Endothelial cell of umbilical vein (primary cell): ENCODE measurements around the gene AVPR2. TPM values are rescaled to one million over a fixed set of nuclear protein-coding genes. Genes with fewer than 3 reads are reported as not detected.

Source experiments
- BruUV-seq: library from RNA; stranded (reverse); fragments of 400-500 nt; replicated peaks from 2 replicates; lab custom pipeline; 2021; lab: Mats Ljungman, UMichigan
- CTCF ChIA-PET: fragments of 300-600, 350-600 bp; sonication (Branson Sonifier 250); formaldehyde crosslinking; loops from one replicate; lab custom pipeline; 2021; ENCODE audit warnings: antibody characterized with exemption, inconsistent platforms; lab: Charles Lee
- POLR2A ChIA-PET: fragments of 300-600, 350-600 bp; sonication (Branson Sonifier 250); formaldehyde crosslinking; loops from one replicate; lab custom pipeline; 2021; ENCODE audit warnings: antibody characterized with exemption, inconsistent platforms; lab: Charles Lee
- DNase-seq: peaks from one replicate; pipeline ENCODE4 v3.0.0-alpha.2; 2011; ENCODE audit warnings: low read depth, low spot score
- FAIRE-seq: peaks from 2 replicates; lab custom pipeline; 2011; peaks lifted over from hg19 to GRCh38; lab: Jason Lieb, UNC
- H2AFZ ChIP-seq: 2 replicates; pipeline ENCODE4 v1.6.0; 2012; ENCODE audit warnings: low read depth, low read length, control low read depth, inconsistent platforms
- H3K27ac ChIP-seq: 2 replicates; pipeline ENCODE4 v1.5.1; 2011; ENCODE audit warnings: low read depth, mild to moderate bottlenecking, control low read depth, low read length, moderate library complexity; ENCODE audit not compliant: insufficient read depth
- H3K27me3 ChIP-seq, 2 experiments: 2 replicates each; pipeline versions ENCODE4 v1.6.0 to v1.6.1; 2011; ENCODE audit warnings: low read length in 2 of 2, mixed read lengths in 1 of 2; ENCODE audit not compliant: control insufficient read depth in 2 of 2, insufficient read depth in 2 of 2
- H3K36me3 ChIP-seq, 2 experiments: 2 replicates in 1 of 2; 3 replicates in 1 of 2; pipeline ENCODE4 v1.5.1; 2011; ENCODE audit warnings: low read length in 2 of 2, mild to moderate bottlenecking in 1 of 2, moderate library complexity in 1 of 2; ENCODE audit not compliant: control insufficient read depth in 2 of 2, insufficient read depth in 2 of 2; ENCODE audit errors: extremely low read depth in 1 of 2
- H3K4me1 ChIP-seq: 3 replicates; pipeline ENCODE4 v1.5.1; 2011; ENCODE audit warnings: mild to moderate bottlenecking, low read length; ENCODE audit not compliant: control insufficient read depth, insufficient read depth; ENCODE audit errors: extremely low read depth
- H3K4me2 ChIP-seq: 2 replicates; pipeline ENCODE4 v1.6.1; 2011; ENCODE audit warnings: low read length, control low read depth, mixed read lengths; ENCODE audit not compliant: insufficient read depth
- H3K4me3 ChIP-seq, 3 experiments: fragments of 200-600 bp in 1 of 3; sonication (generic), shearing (Covaris generic) in 1 of 3; replicated peaks in 1 of 3; 2 replicates each; pipeline ENCODE4 v1.5.1; 2011 to 2016; ENCODE audit warnings: control low read depth in 3 of 3, low read length in 3 of 3, mild to moderate bottlenecking in 2 of 3, inconsistent platforms in 1 of 3, low read depth in 1 of 3, moderate library complexity in 1 of 3; ENCODE audit not compliant: insufficient read depth in 1 of 3
- H3K79me2 ChIP-seq: 2 replicates; pipeline ENCODE4 v1.6.0; 2012; ENCODE audit warnings: low read length, inconsistent platforms; ENCODE audit not compliant: control insufficient read depth, insufficient read depth
- H3K9ac ChIP-seq: replicated peaks from 2 replicates; pipeline ENCODE3; 2011; ENCODE audit warnings: low read length, control low read depth; ENCODE audit not compliant: insufficient read depth; ENCODE audit errors: extremely low read depth
- H3K9me1 ChIP-seq: replicated peaks from 3 replicates; pipeline ENCODE4 v1.6.0; 2011; ENCODE audit warnings: mild to moderate bottlenecking, low read length; ENCODE audit not compliant: control insufficient read depth, insufficient read depth; ENCODE audit errors: extremely low read depth
- H3K9me3 ChIP-seq: replicated peaks from 2 replicates; pipeline ENCODE4 v1.5.1; 2012; ENCODE audit warnings: low read length, inconsistent platforms; ENCODE audit not compliant: control insufficient read depth, insufficient read depth
- H4K20me1 ChIP-seq: replicated peaks from 2 replicates; pipeline ENCODE3; 2011; ENCODE audit warnings: mild to moderate bottlenecking, low read length; ENCODE audit not compliant: control insufficient read depth, insufficient read depth; ENCODE audit errors: extremely low read depth
- EZH2 ChIP-seq: IDR thresholded peaks from 2 replicates; pipeline ENCODE4 v1.6.1; 2012; ENCODE audit warnings: borderline replicate concordance, low read depth, mild to moderate bottlenecking, moderate library complexity, low read length, inconsistent platforms; ENCODE audit not compliant: severe bottlenecking
- FOS ChIP-seq: IDR thresholded peaks from 2 replicates; pipeline ENCODE4 v1.6.1; 2011; ENCODE audit warnings: mild to moderate bottlenecking, low read length, moderate library complexity, borderline replicate concordance; ENCODE audit not compliant: insufficient read depth
- GATA2 ChIP-seq: IDR thresholded peaks from 2 replicates; pipeline ENCODE4 v1.7.0; 2011; ENCODE audit warnings: low read depth, mild to moderate bottlenecking, moderate library complexity, mixed read lengths, low read length; ENCODE audit not compliant: insufficient read length, insufficient read depth
- JUN ChIP-seq: IDR thresholded peaks from 2 replicates; pipeline ENCODE4 v1.6.1; 2011; ENCODE audit warnings: borderline replicate concordance, low read depth; ENCODE audit not compliant: insufficient read length, insufficient read depth
- POLR2AphosphoS5 ChIP-seq: IDR thresholded peaks from 2 replicates; pipeline ENCODE4 v1.6.1; 2012; ENCODE audit warnings: low read depth, mild to moderate bottlenecking, control low read depth, low read length, moderate library complexity; ENCODE audit not compliant: insufficient read depth
- dilution Hi-C: fragments of 300-500 bp; cut with MboI; formaldehyde crosslinking; loops from one replicate; pipeline ENCODE4 v1.15.0; 2019; ENCODE audit warnings: low sequenced_read_pairs; ENCODE audit not compliant: extremely low pct_ligation_motif_present
- intact Hi-C: fragments of 100-400 bp; cut with micrococcal nuclease; formaldehyde crosslinking; loops from one replicate; pipeline ENCODE4 v1.10.0; 2022
- polyA plus RNA-seq, 4 experiments: library from polyadenylated mRNA; depleted of rRNA in 3 of 4; stranded (reverse) in 3 of 4; unstranded in 1 of 4; fragments of >200 nt; gene quantifications; 2 replicates each; pipeline versions ENCODE4 v1.2.1 to v1.2.3, GENCODE V29; 2011 to 2012; ENCODE audit warnings: missing spikeins in 1 of 4
- total RNA-seq: library from RNA; stranded (reverse); gene quantifications from 2 replicates; pipeline ENCODE4 v1.2.3, GENCODE V29; 2021
- TF ChIP-seq, protein P1 (sequence below): IDR thresholded peaks from 2 replicates; pipeline ENCODE4 v1.6.1; 2011; ENCODE audit not compliant: insufficient read depth, insufficient read length
- TF ChIP-seq, protein P2 (sequence below), 2 donors: IDR thresholded peaks; 1 replicate in 1 of 2; 2 replicates in 1 of 2; pipeline ENCODE4 v1.5.1; 2011; ENCODE audit warnings: low read length in 2 of 2, mild to moderate bottlenecking in 2 of 2, moderate library complexity in 2 of 2, control low read depth in 1 of 2, inconsistent platforms in 1 of 2, low read depth in 1 of 2; ENCODE audit not compliant: insufficient read depth in 1 of 2; ENCODE audit errors: extremely low read depth in 1 of 2

AVPR2 gene
- total and polyA plus RNA-seq, 2 donors (not counting 3 experiments of a cell fraction or from before 2014, with no cell fraction given): not detected

DNA sequence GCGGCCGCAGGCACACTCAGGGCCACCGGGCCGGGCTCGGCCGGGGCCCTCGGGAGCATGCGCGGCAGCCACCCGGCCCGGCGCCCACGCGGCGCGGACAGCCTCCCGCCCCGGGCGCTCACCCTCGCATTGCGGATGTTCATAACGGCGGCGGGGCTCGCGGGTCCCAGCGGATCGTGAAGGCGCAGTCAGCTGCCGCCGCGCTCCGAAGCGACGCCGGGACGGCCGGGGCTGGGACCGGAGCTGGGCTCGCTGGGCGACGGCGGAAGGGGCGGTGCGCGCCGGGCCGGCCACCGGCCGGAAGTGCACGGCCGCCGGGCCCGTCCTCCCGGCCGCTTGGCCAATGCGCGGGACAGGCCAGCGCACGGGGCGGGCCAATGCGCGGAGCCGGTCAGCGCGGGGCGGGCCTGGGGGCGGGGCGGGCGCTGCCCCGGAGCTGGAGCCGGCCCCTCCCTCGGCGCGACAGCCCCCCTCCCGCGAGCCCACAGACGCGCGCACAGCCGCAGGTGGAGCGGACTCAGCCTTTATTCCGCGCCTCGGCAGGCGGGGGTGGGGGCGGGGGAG lies 30.4 kb downstream of the AVPR2 start, which contains the start of gene NAA10:
Gene NAA10 (minus strand): TSS at position 276 of the 564 bp plus-strand sequence. CDS start 133 bp downstream, at position 143.
- Histone ChIP-seq H3K4me1 (peaks cover 3% of the 10 kb centered on the region), H4K20me1 (no peaks in the 10 kb centered on the region), H3K9me3 (no peaks in the 10 kb centered on the region), H3K4me2 (peak within 1 kb of the TSS; percentile 64), H2AFZ (no peak within 1 kb of the TSS), H3K36me3 (peaks cover 0 to 14% of the 10 kb centered on the region in 2 experiments), H3K27ac (peak within 1 kb of the TSS; percentile 44), H3K9ac (peak within 1 kb of the TSS; percentile 62), H3K9me1 (no peaks in the 10 kb centered on the region), H3K27me3 (no peaks in the 10 kb centered on the region), H3K79me2 (peaks cover 28% of the 10 kb centered on the region), H3K4me3 (peak within 1 kb of the TSS; percentile 33 to 57 (median 39))
- DNase-seq (peak; percentile 62), FAIRE-seq (peak; percentile 84)
- BruUV-seq: no TSS peak
- ChIA-PET CTCF (interaction anchor here (3.4 to 3.5 kb wide), 2 partner anchors 11 to 13 kb away, joined by 29 to 30 read pairs; no protein-coding TSS in a partner anchor), POLR2A (interaction anchor here (0.9 to 1.0 kb wide), 2 partner anchors 10 to 12 kb away, joined by 3 to 6 read pairs; partner anchors contain the start of gene RENBP)
- dilution Hi-C loops (no loop called here), intact Hi-C loops (no loop called here)
- TF ChIP-seq JUN: no peak
- TF ChIP-seq GATA2: no peak
- TF ChIP-seq, protein P1, sequence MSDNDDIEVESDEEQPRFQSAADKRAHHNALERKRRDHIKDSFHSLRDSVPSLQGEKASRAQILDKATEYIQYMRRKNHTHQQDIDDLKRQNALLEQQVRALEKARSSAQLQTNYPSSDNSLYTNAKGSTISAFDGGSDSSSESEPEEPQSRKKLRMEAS: no peak
- TF ChIP-seq POLR2AphosphoS5: peak; percentile 80

DNA sequence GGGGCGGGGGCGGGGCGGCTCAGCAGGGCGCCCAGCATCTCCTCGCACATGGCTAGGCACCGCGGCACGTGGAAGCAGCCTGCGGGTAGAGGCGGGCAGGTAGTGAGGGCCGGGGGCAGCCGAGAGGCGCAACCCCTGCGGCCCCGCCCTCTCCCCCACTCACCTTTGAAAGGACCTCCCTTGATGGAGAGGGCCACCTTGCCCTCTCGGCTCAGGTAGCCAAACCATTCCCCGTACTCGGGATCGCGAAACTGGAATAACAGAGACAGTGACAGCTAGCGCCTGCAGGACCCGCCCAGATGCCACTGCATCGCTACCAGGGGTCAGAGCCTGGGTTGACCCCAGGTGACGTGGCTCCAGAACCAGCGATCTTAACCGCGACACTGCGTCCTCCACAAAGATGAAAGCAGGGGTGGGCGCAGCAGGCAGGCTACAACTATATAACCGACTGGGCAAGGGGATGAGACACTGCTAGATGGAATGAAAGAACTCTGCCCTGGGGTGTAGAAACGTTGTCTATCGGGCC lies 30.9 kb downstream of the AVPR2 start:
- intact Hi-C loops: no loop called here
- no peak for DNase-seq
- H3K9me3 ChIP-seq: no peaks in the 10 kb centered on the region
- peak overlapping the region in 1 of 3 experiments; percentile 34 for H3K4me3 ChIP-seq
- POLR2A ChIA-PET: interaction anchor here (0.9 to 1.0 kb wide), 2 partner anchors 9 to 12 kb away, joined by 3 to 6 read pairs; partner anchors contain the start of gene RENBP
- H3K79me2 ChIP-seq: peaks cover 28% of the 10 kb centered on the region
- H3K27ac ChIP-seq: no peak overlapping the region
- dilution Hi-C loops: no loop called here
- no peak overlapping the region for H3K9ac ChIP-seq
- H2AFZ ChIP-seq: no peak overlapping the region
- no peaks in the 10 kb centered on the region for H4K20me1 ChIP-seq
- H3K4me2 ChIP-seq: no peak overlapping the region
- TF ChIP-seq, protein P1: no peak
- TF ChIP-seq, protein P2, sequence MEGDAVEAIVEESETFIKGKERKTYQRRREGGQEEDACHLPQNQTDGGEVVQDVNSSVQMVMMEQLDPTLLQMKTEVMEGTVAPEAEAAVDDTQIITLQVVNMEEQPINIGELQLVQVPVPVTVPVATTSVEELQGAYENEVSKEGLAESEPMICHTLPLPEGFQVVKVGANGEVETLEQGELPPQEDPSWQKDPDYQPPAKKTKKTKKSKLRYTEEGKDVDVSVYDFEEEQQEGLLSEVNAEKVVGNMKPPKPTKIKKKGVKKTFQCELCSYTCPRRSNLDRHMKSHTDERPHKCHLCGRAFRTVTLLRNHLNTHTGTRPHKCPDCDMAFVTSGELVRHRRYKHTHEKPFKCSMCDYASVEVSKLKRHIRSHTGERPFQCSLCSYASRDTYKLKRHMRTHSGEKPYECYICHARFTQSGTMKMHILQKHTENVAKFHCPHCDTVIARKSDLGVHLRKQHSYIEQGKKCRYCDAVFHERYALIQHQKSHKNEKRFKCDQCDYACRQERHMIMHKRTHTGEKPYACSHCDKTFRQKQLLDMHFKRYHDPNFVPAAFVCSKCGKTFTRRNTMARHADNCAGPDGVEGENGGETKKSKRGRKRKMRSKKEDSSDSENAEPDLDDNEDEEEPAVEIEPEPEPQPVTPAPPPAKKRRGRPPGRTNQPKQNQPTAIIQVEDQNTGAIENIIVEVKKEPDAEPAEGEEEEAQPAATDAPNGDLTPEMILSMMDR (IDR thresholded peaks at IDR 0.05; ENCODE audit: extremely low read depth in 1 of 2, insufficient read depth in 1 of 2, low read depth in 1 of 2, low read length in 2 of 2): no peak
- TF ChIP-seq FOS: no peak
- TF ChIP-seq JUN: no peak
- TF ChIP-seq EZH2: no peak
- TF ChIP-seq GATA2: no peak
- no peak for TF ChIP-seq POLR2AphosphoS5
- no TSS peak for BruUV-seq
- H3K36me3 ChIP-seq: peaks cover 0 to 12% of the 10 kb centered on the region in 2 experiments
- no peaks in the 10 kb centered on the region for H3K9me1 ChIP-seq
- no peaks in the 10 kb centered on the region for H3K4me1 ChIP-seq
- CTCF ChIA-PET: interaction anchor here (3.4 to 3.5 kb wide), 2 partner anchors 12 to 13 kb away, joined by 29 to 30 read pairs; no protein-coding TSS in a partner anchor
- H3K27me3 ChIP-seq: no peaks in the 10 kb centered on the region
- FAIRE-seq: no peak
